ENCODE measurements around the gene HYCC2.

GRCh38 chr2:201110615-201111014 is 39.1 kb upstream of the HYCC2 start:
- TF ChIP-seq CTCF (IDR thresholded peaks at IDR 0.05; ENCODE audit: poor library complexity, severe bottlenecking) (no peak), EZH2 (IDR thresholded peaks at IDR 0.05; ENCODE audit: borderline replicate concordance, insufficient read depth, low read length, poor library complexity, severe bottlenecking) (no peak), POLR2AphosphoS5 (IDR thresholded peaks at IDR 0.05) (no peak), RAD21 (conservative IDR thresholded peaks at IDR 0.05) (no peak), EP300 (conservative IDR thresholded peaks at IDR 0.05; ENCODE audit: poor library complexity, severe bottlenecking) (no peak), TAF1 (IDR thresholded peaks at IDR 0.05; ENCODE audit: low read depth) (no peak), SMC3 (conservative IDR thresholded peaks at IDR 0.05; ENCODE audit: poor library complexity) (no peak), MXI1 (conservative IDR thresholded peaks at IDR 0.05; ENCODE audit: poor library complexity, severe bottlenecking) (no peak)
- TF ChIP-seq, protein P1, sequence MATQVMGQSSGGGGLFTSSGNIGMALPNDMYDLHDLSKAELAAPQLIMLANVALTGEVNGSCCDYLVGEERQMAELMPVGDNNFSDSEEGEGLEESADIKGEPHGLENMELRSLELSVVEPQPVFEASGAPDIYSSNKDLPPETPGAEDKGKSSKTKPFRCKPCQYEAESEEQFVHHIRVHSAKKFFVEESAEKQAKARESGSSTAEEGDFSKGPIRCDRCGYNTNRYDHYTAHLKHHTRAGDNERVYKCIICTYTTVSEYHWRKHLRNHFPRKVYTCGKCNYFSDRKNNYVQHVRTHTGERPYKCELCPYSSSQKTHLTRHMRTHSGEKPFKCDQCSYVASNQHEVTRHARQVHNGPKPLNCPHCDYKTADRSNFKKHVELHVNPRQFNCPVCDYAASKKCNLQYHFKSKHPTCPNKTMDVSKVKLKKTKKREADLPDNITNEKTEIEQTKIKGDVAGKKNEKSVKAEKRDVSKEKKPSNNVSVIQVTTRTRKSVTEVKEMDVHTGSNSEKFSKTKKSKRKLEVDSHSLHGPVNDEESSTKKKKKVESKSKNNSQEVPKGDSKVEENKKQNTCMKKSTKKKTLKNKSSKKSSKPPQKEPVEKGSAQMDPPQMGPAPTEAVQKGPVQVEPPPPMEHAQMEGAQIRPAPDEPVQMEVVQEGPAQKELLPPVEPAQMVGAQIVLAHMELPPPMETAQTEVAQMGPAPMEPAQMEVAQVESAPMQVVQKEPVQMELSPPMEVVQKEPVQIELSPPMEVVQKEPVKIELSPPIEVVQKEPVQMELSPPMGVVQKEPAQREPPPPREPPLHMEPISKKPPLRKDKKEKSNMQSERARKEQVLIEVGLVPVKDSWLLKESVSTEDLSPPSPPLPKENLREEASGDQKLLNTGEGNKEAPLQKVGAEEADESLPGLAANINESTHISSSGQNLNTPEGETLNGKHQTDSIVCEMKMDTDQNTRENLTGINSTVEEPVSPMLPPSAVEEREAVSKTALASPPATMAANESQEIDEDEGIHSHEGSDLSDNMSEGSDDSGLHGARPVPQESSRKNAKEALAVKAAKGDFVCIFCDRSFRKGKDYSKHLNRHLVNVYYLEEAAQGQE (IDR thresholded peaks at IDR 0.05; ENCODE audit: borderline replicate concordance) = no peak
